HG03378 (cell line): Measurements from ENCODE around the gene FHOD3.

Experiments used
- ATAC-seq: cut with Tn5 transposase; IDR thresholded peaks from one replicate; pipeline ENCODE4 v1.9.1; 2021; ENCODE audit warnings: mild to moderate bottlenecking, moderate library complexity; ENCODE audit not compliant: unreplicated experiment

The FHOD3 gene

DNA sequence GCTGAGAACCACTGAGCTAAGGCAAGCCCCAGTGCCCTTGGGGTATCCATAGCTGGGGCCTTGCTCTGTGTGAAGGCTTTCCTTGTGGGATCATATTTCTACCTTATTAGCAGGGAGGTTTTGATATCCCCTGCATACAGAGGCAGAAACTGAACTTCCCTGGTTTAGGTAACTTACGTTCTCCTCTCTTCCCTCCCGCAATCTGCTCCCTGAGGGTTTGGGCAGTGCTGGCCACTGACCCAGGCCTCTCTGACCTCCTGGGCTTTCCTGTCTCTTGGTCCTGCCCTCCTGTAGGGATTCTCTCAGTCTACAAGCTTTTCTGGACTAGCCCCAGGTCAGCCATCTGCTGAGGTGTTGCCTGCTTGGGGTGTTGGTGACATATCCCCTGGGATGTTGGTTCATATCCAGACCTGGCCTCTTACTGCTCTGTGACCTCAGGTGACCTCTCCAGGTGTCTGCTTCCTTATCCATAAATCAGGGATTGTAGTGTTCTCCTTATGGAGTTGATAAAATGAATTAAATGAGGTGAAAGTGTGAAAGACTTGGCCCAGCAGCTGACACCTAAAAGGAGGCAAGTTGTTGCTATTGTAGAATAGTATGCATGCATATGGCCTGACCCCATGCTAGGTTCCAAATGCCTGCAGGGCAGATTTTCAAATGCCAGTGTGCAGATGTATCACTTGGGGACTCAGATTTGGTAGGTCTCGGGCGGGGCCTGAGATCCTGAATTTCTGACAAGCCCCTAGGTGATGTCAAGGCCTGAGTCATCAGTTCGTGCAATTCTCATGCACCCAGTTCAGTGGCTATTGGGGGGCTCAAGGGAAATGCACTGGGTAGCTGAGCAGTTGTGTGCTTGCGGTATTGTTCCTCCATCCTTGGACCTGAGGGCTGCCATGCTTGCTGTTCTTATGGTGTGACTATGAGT, 106.6 kb downstream of the FHOD3 start:
- no peak for ATAC-seq

GRCh38 chr18:36405611-36406010, 108.1 kb downstream of the FHOD3 start:
- ATAC-seq, result no peak

- no peak for ATAC-seq
These were observed 109.3 kb downstream of the FHOD3 start for GRCh38 chr18:36406805-36407204.

GRCh38 chr18:36408606-36409005, 111.1 kb downstream of the FHOD3 start:
- ATAC-seq, result no peak

GRCh38 chr18:36409779-36410178, 112.3 kb downstream of the FHOD3 start:
- no peak for ATAC-seq

- ATAC-seq, result no peak
These were observed 112.8 kb downstream of the FHOD3 start for GRCh38 chr18:36410346-36410745.

DNA sequence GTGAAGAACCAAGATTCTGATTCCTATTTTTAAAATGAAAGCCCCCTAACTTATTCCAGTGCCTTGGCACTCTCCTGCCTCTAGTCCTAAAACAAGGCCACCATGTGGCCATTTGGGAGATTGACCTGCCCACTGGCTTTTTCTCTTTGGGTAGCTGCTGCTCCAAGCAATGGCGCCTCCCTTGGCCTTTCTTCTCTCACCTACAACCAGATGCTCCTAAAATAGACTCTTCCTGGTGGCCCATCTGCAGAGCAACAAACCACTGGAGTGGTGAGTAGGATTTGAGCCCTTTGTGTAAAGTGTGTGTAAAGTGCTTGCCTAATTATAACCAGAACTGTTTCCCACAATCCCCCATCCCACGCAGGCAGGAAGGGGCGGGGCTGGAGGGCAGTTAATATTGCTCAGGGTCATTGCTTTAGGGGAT, 114.2 kb downstream of the FHOD3 start:
- ATAC-seq, result no peak

DNA sequence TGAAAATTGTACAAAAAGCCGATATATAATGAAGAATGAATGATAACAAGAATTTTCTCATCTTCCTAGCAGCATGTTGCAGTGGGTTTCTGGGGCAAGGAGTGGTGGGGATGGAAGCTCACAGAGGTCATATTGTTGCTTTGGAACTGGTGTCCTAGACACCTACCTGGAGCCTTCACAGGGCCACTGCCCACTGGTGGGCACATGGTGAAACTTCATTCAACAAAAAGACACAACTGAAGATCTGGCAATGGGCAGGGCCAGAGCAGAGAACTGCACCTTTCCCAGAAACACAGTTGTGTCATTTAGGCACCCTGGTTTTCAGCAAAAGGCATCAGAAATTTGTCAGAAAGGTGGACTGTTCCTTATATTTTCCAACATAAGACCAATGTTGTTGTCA, 115.3 kb downstream of the FHOD3 start:
- no peak for ATAC-seq

GRCh38 chr18:36415171-36415570, 117.7 kb downstream of the FHOD3 start:
- ATAC-seq, result no peak

- ATAC-seq, result no peak
These were observed 118.1 kb downstream of the FHOD3 start for GRCh38 chr18:36415625-36416024.

- ATAC-seq, result no peak
These were observed 121.8 kb downstream of the FHOD3 start for GRCh38 chr18:36419188-36419899.

DNA sequence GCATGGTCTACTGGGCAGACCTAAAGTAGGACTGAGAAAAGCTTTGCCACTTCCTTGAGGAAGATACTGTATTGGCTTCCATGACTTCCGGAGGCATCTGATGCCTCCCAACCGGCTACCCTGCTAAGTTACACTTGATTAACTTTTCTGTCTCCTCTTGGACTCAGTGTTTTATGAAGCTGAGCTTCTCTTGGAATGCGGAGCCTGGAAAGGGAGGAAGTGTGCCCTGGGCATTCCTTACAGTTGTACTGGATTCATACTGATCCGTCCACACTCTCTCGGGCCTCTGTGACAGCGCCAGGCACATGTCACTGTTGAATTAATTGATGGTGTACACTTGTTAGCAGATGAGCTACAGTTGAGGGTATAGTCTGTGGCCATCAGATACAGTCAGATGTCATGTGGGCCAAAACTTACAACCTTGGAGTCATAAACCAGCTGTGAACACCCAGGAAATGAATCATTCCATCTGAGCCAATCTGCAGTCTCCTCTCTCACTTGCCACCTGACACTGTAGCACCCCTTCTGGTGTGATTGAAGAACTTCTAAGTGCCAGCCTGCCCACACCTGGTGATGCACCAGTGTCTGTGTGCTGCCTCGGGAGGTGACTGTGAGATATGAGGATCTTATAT, 122.5 kb downstream of the FHOD3 start:
- peak; percentile 69 for ATAC-seq

DNA sequence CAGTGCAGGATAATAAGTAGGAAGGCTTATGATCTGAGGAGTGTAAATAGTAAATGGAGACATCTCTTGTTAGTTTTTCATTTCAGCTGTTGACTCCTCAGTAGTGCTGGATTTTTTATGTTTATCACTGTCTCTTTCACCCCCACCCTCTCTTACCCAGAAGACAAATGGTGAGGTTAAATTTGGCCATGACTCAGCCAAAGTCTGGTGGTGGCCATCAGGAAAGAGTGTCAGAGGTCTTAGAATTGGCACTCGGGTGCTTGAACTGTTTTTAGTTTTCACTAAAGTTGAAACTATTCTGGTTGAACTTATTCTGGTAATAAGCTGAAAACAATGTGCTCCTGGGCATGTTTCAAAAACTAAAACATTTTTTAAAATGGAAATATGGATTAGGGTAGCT, 123.3 kb downstream of the FHOD3 start:
- no peak for ATAC-seq

DNA sequence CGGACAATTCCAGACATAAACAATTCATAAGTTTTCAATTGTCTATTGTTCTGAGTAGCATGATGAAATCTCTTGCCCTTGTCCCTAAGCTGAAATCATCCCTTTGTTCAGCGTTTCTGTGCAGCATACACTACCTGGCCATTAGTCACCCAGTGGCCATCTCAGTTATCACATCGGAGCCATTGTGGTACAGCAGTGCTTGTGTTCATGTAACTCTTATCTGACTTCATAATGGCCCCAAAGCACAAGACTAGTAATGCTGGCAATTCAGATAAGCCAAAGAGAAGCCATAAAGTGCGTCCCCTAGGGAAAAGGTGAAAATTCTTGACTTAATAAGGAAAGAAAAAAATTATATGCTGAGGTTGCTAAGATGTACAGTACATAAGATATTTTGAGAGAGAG, 127.2 kb downstream of the FHOD3 start:
- ATAC-seq, result peak; percentile 47

- no peak for ATAC-seq
These were observed 129.9 kb downstream of the FHOD3 start for GRCh38 chr18:36427369-36427768.

- ATAC-seq, result no peak
These were observed 130.3 kb downstream of the FHOD3 start for GRCh38 chr18:36427831-36428230.

GRCh38 chr18:36428431-36429029, 131.0 kb downstream of the FHOD3 start:
- no peak for ATAC-seq

- no peak for ATAC-seq
These were observed 135.5 kb downstream of the FHOD3 start for GRCh38 chr18:36432880-36433555.

GRCh38 chr18:36436387-36436786, 138.9 kb downstream of the FHOD3 start:
- no peak for ATAC-seq

DNA sequence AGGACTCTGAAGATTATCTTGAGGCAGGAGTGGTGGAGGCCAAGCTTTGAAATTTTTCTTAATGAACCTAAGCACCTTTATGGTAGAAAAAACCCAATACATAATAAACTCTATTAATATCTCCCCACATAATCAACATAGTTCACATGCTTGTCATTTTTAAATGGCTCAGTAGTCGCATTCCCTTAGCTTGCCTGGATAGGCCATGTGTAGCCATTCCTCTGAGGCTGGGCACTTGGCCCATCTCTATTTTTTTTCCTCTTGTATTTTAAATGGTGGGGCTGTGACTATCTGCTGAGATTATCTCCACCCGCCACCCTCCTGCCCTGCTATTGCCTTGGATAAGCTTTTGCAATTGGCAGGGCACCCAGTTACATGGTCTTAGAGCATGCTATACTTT, 143.1 kb downstream of the FHOD3 start:
- ATAC-seq, result no peak
